Heart left ventricle (tissue), 16 donors: ENCODE data around the gene IGSF6. TPM values are rescaled to one million over a fixed set of nuclear protein-coding genes. Genes with fewer than 3 reads are reported as not detected.

Source experiments
- ATAC-seq, 4 donors: fragments of 200-7000 bp; cut with Tn5 transposase; one replicate each; pipeline ENCODE4 v1.9.1; 2020 to 2022; ENCODE audit warnings: moderate library complexity in 4 of 4, mild to moderate bottlenecking in 3 of 4, moderate number of reproducible peaks in 1 of 4
- DNase-seq, 5 donors: peaks; one replicate each; pipeline ENCODE4 v3.0.0-alpha.2; 2020
- H3K27ac ChIP-seq, 12 donors: fragments of 200-600 bp; sonication (generic) in 4 of 12; one replicate each; pipeline versions ENCODE4 v1.5.0 to v1.8.0; 2016 to 2022; ENCODE audit warnings: mild to moderate bottlenecking in 2 of 12
- H3K27me3 ChIP-seq, 9 donors: fragments of 200-600 bp; sonication (generic) in 2 of 9; one replicate each; pipeline versions ENCODE4 v1.5.1 to v1.8.0; 2016 to 2022; ENCODE audit warnings: mild to moderate bottlenecking in 3 of 9
- H3K36me3 ChIP-seq, 9 donors: fragments of 200-600 bp; sonication (generic) in 2 of 9; one replicate each; pipeline versions ENCODE4 v1.5.0 to v1.8.0; 2018 to 2022; ENCODE audit warnings: mild to moderate bottlenecking in 2 of 9
- H3K4me1 ChIP-seq, 12 donors: fragments of 200-600 bp; sonication (generic) in 4 of 12; one replicate each; pipeline versions ENCODE4 v1.5.0 to v1.8.0; 2016 to 2022; ENCODE audit warnings: mild to moderate bottlenecking in 3 of 12
- H3K4me3 ChIP-seq, 12 donors: fragments of 200-600 bp; sonication (generic) in 4 of 12; one replicate each; pipeline versions ENCODE4 v1.5.0 to v1.8.0; 2017 to 2022; ENCODE audit warnings: mild to moderate bottlenecking in 9 of 12, moderate library complexity in 4 of 12
- H3K9me3 ChIP-seq, 12 donors: fragments of 200-600 bp; sonication (generic) in 4 of 12; one replicate each; pipeline versions ENCODE4 v1.5.0 to v1.8.0; 2016 to 2022; ENCODE audit warnings: mild to moderate bottlenecking in 1 of 12
- POLR2A ChIP-seq, 2 donors: fragments of 450-650 bp; IDR thresholded peaks; one replicate each; pipeline ENCODE4 v1.6.1; 2017; ENCODE audit warnings: antibody characterized with exemption in 2 of 2, mild to moderate bottlenecking in 2 of 2, moderate library complexity in 2 of 2
- WGBS, 4 donors: extraction: QIAGEN DNeasy Blood & Tissue Kit in 2 of 4; methylation state at CpG; one replicate each; pipeline versions ENCODE4 v1.1.5 to v1.1.7; 2013 to 2018; 5-methylcytosine and 5-hydroxymethylcytosine counted together
- intact Hi-C, 10 donors: fragments of 100-400 bp; cut with DNase I; formaldehyde crosslinking; loops; one replicate each; pipeline versions ENCODE4 v1.11.1 to v1.14.2; 2022
- polyA plus RNA-seq, 2 donors: library from polyadenylated mRNA; stranded (reverse); fragments of 200-250 nt; gene quantifications; one replicate each; pipeline ENCODE4 v1.2.3, GENCODE V29; 2013
- total RNA-seq, 9 donors: library from RNA; depleted of rRNA in 2 of 9; stranded (reverse); fragments of >200 nt in 2 of 9; fragmentation: NEBNext Ultra II Directional in 3 of 9; extraction: Animal tissue kit (Norgen Biotek cat#: 25700) in 3 of 9; gene quantifications; one replicate each; pipeline versions ENCODE4 v1.1.0 to v1.2.4, GENCODE V29; 2016 to 2023
- TF ChIP-seq, protein P1 (sequence below), 12 donors: fragments of 200-600 bp; sonication (generic) in 4 of 12; IDR thresholded peaks; one replicate each; pipeline versions ENCODE4 v1.5.0 to v1.8.0; 2018 to 2022; ENCODE audit warnings: antibody characterized with exemption in 12 of 12, mild to moderate bottlenecking in 5 of 12
- donor health status: ischemic (EF 13 %, LVEDD 7.1; RV severe dilation, severe dysfunction).
- donor health status: healthy with polysubstance abuse.
- donor health status: DM: no; HTN: yes; CAD: no.
- donor health status: DM: no; HTN: no; CAD: no.
- donor health status: ischemic (EF 25% LVEDD 6.9; RV normal size, moderate dysfunction).
- donor health status: ischemic (EF 25% LVEDD 5.7; RV mildly dilated, moderate dysfunction).
- donor health status: healthy.
- donor health status: DM: yes; HTN: yes; CAD: no.
- donor health status: ischemic (EF 35%, LVEDD 5.7; RV mildly dilated, moderate dysfunction).
- donor health status: nonischemic (EF 11% LVEDD 7.7; RV severe dilation, severe dysfunction).
- donor health status: DM: yes; HTN: yes; CAD: no.
- donor health status: PGD.
- donor health status: ischemic (EF 29% LVEDD 5.4; RV normal size, mild dysfunction).
- donor health status: nonischemic (EF 23%, LVEDD 6.1; RV moderate dilation, normal function).

Gene IGSF6
- total and polyA plus RNA-seq, 11 donors = 0.56 to 45.0 (median 0.99) TPM

DNA sequence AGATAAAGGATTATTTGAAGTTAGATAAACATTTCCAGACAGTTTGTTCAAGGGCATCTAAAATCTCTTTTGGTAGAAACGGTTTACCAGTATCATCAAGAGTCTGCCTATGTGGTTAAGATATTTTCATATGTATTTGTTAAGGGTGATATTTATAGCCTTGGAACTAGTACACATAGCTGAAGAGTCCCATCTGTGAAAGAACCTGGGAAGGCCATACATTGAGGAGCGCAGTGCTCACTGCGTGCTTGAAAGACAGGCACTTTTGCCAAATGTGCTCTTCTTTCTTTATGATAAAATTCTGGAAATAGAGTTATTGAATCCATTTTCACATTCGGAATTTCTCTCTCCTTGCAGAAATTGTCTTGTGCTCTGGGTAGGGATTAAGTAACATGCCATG, 7.7 kb downstream of the IGSF6 start:
- peak overlapping the region in 11 of 12 donors; percentile 20 to 94 (median 71) for H3K27ac ChIP-seq
- 76 to 79% (median 77%) methylated on average over 4 of the region's 4 CpGs for WGBS, 4 donors

DNA sequence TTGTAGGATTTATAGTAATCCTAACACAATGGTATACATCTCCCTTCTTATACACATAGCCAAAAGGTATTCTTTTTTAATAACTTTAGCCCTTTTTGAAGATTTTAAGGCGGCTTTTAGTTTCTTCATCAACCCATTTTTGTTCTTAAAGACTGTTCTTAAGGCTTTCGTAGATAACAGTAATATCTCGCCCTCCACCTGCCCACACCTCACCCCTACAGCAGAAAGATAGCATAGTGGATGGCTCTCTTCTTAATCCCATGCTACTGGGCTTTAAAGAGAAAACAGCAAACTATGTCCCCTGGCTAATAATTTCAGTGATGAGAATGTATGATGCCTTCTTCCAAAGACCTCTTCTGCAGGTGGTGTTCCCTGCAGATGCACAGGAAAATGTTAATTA, 8.6 kb downstream of the IGSF6 start:
- TF ChIP-seq POLR2A (IDR thresholded peaks at IDR 0.05) = no peak
- TF ChIP-seq, protein P1, sequence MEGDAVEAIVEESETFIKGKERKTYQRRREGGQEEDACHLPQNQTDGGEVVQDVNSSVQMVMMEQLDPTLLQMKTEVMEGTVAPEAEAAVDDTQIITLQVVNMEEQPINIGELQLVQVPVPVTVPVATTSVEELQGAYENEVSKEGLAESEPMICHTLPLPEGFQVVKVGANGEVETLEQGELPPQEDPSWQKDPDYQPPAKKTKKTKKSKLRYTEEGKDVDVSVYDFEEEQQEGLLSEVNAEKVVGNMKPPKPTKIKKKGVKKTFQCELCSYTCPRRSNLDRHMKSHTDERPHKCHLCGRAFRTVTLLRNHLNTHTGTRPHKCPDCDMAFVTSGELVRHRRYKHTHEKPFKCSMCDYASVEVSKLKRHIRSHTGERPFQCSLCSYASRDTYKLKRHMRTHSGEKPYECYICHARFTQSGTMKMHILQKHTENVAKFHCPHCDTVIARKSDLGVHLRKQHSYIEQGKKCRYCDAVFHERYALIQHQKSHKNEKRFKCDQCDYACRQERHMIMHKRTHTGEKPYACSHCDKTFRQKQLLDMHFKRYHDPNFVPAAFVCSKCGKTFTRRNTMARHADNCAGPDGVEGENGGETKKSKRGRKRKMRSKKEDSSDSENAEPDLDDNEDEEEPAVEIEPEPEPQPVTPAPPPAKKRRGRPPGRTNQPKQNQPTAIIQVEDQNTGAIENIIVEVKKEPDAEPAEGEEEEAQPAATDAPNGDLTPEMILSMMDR (IDR thresholded peaks at IDR 0.05) = no peak
- Histone ChIP-seq H3K27me3 (no peaks in the 10 kb centered on the region), H3K9me3 (no peaks in the 10 kb centered on the region), H3K27ac (no peak overlapping the region), H3K4me1 (peaks cover 0 to 82% (median 19%) of the 10 kb centered on the region in 12 donors), H3K4me3 (no peak overlapping the region), H3K36me3 (peaks cover 0 to 50% (median 0%) of the 10 kb centered on the region in 9 donors)
- 95 to 99% (median 97%) methylated on average over 3 of the region's 3 CpGs for WGBS, 4 donors
- ATAC-seq = no peak
- no peak for DNase-seq
- intact Hi-C loops = loop anchor here in 4 of 10 donors (5.0 kb wide), 3 partner anchors 41 to 61 kb away; partner anchors contain the start of gene METTL9 (in 1 of the 4)

More for the DNA sequence above, 7.7 kb downstream of the IGSF6 start:
- H3K9me3 ChIP-seq = no peaks in the 10 kb centered on the region
- no peaks in the 10 kb centered on the region for H3K27me3 ChIP-seq
- no peak for DNase-seq
- peaks cover 0 to 84% (median 19%) of the 10 kb centered on the region in 12 donors for H3K4me1 ChIP-seq
- peaks cover 0 to 52% (median 0%) of the 10 kb centered on the region in 9 donors for H3K36me3 ChIP-seq
- TF ChIP-seq, protein P1 (IDR thresholded peaks at IDR 0.05) = no peak
- TF ChIP-seq POLR2A (IDR thresholded peaks at IDR 0.05) = no peak
- peak overlapping the region in 6 of 12 donors; percentile 30 to 51 (median 39) for H3K4me3 ChIP-seq
- intact Hi-C loops = loop anchor here in 4 of 10 donors (5.0 kb wide), 3 partner anchors 42 to 62 kb away; partner anchors contain the start of gene METTL9 (in 1 of the 4)
- ATAC-seq = no peak

DNA sequence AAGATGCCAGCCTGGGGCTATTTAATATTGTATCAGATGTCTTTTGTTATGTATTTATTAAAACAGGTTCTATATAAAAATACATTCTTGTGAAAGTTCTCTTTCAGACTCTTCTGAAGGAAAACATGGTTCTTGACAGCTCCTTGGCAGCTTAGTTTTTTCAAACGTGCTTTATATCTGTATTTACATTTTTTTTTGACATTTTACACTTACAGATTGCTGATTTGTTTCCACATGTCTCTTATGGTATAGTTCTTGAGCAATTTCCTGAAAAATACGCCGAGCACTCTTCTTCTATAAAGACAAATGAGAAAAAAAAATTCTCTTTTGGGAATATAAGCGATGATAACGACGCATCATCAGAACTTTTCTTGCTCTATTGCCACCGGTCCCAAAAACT, 9.5 kb downstream of the IGSF6 start:
- Histone ChIP-seq H3K4me1 (peaks cover 0 to 79% (median 19%) of the 10 kb centered on the region in 12 donors), H3K27me3 (no peaks in the 10 kb centered on the region), H3K9me3 (no peaks in the 10 kb centered on the region), H3K4me3 (no peak overlapping the region), H3K36me3 (peaks cover 0 to 43% (median 0%) of the 10 kb centered on the region in 9 donors), H3K27ac (no peak overlapping the region)
- no peak for DNase-seq
- no peak for ATAC-seq
- intact Hi-C loops = loop anchor here in 4 of 10 donors (5.0 kb wide), 3 partner anchors 41 to 61 kb away; partner anchors contain the start of gene METTL9 (in 1 of the 4)
- 69 to 76% (median 73%) methylated on average over 7 of the region's 7 CpGs for WGBS, 4 donors
- no peak for TF ChIP-seq POLR2A (IDR thresholded peaks at IDR 0.05)
- TF ChIP-seq, protein P1 (IDR thresholded peaks at IDR 0.05) = no peak

DNA sequence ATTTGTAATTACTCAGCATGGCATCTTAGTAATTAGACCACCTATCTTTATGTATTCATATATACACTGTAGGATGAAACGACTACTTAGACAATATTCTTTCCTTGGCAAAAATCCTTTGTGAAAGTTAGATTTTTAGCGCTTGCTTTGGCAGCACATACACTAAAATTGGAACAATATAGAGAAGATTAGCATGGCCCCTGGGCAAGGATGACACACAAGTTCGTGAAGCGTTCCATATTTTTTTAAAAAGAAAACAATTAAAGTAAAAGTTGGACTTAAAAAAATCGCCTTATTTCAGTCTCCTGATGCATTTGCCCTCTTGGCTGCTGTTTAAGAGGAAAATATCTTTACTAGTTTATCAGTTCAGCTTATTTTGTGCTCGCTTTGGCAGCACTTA, 10.5 kb downstream of the IGSF6 start:
- H3K27me3 ChIP-seq = no peaks in the 10 kb centered on the region
- no peak for ATAC-seq
- peaks cover 0 to 34% (median 0%) of the 10 kb centered on the region in 9 donors for H3K36me3 ChIP-seq
- TF ChIP-seq, protein P1 (IDR thresholded peaks at IDR 0.05) = no peak
- no peak for TF ChIP-seq POLR2A (IDR thresholded peaks at IDR 0.05)
- WGBS, 4 donors = 73 to 82% (median 75%) methylated on average over 6 of the region's 6 CpGs
- intact Hi-C loops = loop anchor here in 8 of 10 donors (2.0 to 5.0 kb wide), 4 partner anchors 40 to 60 kb away; partner anchors contain the start of gene METTL9 (in 1 of the 8)
- no peaks in the 10 kb centered on the region for H3K9me3 ChIP-seq
- DNase-seq = no peak
- H3K4me1 ChIP-seq = peaks cover 0 to 72% (median 18%) of the 10 kb centered on the region in 12 donors
- no peak overlapping the region for H3K4me3 ChIP-seq
- H3K27ac ChIP-seq = no peak overlapping the region
